ENCODE results near the gene MOB3B.

The MOB3B gene

DNA sequence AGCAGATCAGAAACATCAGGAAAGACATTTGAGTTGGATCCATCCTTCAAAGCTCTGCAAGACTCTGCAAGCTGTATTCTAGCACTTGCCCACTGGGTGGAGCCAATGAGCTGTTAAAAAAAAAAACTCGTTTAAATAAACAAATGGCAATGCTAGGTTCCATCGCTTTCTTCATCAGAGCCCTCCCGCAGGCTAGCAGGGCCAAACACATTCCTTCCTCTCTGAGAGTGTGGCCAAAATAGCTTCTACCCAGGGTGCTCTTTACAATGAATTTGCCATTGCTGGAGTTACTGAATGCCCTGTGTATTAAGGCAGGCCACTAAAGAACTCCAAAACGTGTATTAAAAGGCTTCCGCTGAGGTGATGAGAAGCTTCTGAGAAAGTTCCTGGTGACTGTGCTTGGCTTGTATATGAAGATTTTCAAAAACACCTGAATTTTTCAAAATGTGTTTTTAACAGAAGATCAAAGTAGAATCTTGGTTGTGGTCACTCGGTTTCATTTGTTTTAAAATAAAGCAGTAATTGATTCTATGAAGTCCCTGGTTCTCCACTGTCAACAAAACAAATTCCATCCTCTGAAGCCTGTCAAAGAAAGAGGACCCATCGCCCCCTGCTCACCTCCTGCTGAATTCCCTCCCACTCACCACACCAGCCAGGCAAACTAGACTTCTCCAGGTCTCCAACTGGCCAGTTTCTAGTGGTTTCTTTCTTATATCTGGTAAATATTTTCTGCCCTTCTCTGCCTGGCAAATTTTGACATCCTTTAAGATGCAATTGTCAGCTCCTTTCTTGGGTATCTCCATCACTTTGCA lies 196.2 kb downstream of the MOB3B start:
- peak; percentile 15 to 74 for DNase-seq

GRCh38 chr9:27331393-27331792 lies 198.2 kb downstream of the MOB3B start:
- DNase-seq = no peak

- DNase-seq = no peak
Observed at GRCh38 chr9:27329291-27329690, 200.3 kb downstream of the MOB3B start.

DNA sequence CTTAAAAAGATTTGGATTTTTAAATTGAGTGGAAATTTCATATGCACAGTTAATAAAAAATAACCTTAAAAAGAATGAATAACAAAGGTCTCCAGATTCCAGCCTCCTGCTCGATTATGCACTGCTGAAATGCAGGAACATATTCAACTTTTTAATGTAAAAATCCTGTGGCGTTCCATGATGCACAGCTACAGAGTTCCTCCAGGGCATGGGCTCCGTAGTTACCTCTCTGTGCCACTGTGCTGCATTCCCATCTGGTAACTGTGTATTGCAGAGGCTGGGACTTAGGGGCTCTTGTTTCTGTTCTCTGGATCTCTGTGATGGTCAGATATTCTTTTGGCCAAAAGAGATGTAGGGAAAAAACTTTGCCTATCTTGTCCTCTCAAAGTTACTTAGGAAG lies 201.1 kb downstream of the MOB3B start:
- no peak for DNase-seq

DNA sequence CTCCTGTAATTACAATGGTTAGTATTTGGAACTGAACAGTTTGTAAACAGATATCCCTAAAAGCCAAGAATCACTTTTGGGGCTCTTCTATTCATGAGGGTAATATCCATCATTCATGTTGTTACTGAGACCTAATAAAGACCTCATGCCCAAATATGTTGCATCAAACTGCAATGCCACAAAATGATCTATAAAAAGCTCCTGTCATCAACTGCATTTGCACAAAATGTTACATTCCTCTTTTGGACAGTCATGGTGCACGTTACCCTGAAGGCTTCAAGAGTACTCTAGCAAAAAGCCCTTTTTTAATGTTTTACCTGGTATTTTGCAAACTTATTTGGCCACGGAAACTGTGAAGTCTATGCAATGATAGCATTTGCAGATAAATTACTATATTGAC lies 218.4 kb downstream of the MOB3B start:
- no peak for DNase-seq

GRCh38 chr9:27310582-27310981 lies 219.0 kb downstream of the MOB3B start:
- DNase-seq = no peak

DNA sequence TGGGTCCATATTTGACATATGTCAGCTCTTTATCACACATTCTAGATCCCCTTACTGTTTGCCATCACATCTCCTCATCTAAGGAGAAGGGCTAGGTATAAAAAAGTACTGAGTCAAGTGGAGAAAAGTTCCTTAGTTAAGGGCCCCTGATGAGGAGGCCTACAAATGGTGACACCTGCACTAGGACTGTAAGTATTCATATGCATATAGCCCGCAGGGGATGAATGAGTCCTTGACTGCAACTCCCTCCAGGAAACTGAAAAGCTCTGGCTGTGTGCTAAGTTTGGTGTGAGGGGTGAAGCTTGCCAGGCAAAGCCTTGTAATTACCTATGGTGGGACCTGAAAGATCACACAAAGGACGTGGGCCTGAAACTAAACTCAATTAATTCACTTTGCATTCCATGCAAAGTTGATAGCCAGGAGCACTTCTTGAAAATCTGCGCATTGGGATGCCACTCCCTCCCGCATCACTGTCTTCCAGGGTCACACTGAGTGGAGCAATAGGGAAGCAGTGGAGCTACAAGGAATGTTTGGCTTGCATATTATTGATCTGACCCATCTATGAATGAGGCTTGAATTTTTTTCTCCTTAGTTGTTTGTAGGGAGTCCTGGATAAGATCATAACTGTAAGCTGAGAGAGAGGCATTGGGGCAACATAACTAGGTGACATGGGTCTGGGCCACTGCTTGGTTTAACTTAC lies 220.8 kb downstream of the MOB3B start:
- no peak for DNase-seq

GRCh38 chr9:27304521-27304920 lies 225.1 kb downstream of the MOB3B start:
- no peak for DNase-seq

GRCh38 chr9:27303219-27303618 lies 226.4 kb downstream of the MOB3B start:
- DNase-seq = no peak

DNA sequence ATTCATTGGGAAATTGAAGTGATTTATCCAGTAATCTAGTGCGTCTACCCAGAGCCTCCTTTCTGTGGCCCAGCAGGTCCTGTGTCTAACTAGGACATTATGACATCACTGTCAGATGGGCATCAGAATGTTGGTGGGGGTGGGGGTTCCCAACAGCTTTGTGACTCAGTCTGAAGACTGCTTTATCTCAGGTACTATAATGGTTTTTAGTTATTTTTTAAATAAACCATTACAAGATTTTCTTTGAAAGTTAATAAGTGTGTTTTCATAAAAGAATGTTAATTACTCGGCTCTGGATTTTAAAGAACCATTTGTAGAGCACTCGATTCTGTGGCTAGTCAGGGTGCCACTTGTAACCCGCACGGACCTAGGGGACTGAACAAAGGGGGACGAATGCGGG lies 232.6 kb downstream of the MOB3B start, which contains the start of gene EQTN:
Gene EQTN, minus strand, starts transcription at position 101 of the 400 bp plus-strand sequence. Its CDS starts 95 bp downstream, at position 6.
- no peak for DNase-seq

GRCh38 chr9:27293996-27294395 lies 235.6 kb downstream of the MOB3B start:
- no peak for DNase-seq

DNA sequence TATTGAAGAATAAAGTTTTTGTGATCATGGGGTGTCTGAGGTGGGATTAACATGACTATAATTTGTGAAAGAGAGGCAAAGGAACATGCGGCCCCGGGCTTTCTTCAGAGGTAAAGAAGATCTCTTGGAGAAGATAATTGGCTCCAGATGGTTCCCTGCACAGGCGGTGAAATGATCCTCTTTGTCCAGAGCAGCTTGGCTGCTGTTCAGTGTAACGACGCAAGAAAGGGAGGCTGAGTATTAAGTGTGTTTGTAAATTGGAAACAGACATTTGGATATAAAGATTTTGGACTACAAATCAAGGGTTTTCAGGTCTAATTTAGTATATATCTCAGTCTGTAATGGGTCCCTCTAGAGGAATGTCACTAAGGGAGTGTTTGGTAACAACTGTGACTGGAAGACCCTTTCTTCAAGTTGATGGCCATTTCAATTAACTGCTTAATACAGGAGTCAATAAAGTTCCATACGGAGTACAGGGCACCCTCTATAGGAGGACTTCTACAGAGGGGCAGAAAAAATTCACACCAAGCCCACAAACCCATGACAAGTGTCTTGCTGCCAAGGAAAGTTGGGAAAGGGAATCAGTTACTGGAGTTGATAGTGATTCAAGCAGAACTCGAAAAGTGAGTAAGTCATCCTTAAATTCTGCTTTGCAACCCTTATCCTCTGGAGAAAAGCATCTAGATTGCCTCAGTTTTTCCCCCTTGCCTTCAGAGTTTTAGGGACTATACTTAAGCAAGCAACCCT lies 236.8 kb downstream of the MOB3B start:
- no peak for DNase-seq

- no peak for DNase-seq
Observed at GRCh38 chr9:27291292-27291691, 238.3 kb downstream of the MOB3B start.

GRCh38 chr9:27282269-27282668 lies 247.3 kb downstream of the MOB3B start:
- no peak for DNase-seq

- DNase-seq = no peak
Observed at GRCh38 chr9:27280860-27281259, 248.8 kb downstream of the MOB3B start.

GRCh38 chr9:27280249-27280648 lies 249.4 kb downstream of the MOB3B start:
- no peak for DNase-seq

GRCh38 chr9:27279611-27280010 lies 250.0 kb downstream of the MOB3B start:
- DNase-seq = no peak

DNA sequence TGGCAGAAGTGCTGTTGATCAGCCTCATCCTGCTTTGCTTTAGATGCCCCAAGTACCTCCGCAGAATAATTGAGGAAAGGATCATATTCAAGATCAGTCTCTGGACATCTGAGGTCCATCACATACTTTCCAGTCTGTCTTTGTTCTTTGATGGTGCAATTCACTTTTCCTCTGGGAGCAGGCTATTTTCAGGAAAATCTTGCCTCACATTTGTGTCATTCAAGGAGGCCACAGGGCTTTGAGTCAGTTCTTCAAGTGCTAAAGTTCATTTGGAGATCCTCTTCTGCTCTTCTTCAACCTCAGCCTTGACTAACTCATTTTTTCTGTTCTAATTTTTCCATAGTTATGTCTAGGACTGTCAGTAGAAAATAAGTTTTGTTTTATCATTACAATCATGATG lies 251.2 kb downstream of the MOB3B start:
- DNase-seq = no peak

DNA sequence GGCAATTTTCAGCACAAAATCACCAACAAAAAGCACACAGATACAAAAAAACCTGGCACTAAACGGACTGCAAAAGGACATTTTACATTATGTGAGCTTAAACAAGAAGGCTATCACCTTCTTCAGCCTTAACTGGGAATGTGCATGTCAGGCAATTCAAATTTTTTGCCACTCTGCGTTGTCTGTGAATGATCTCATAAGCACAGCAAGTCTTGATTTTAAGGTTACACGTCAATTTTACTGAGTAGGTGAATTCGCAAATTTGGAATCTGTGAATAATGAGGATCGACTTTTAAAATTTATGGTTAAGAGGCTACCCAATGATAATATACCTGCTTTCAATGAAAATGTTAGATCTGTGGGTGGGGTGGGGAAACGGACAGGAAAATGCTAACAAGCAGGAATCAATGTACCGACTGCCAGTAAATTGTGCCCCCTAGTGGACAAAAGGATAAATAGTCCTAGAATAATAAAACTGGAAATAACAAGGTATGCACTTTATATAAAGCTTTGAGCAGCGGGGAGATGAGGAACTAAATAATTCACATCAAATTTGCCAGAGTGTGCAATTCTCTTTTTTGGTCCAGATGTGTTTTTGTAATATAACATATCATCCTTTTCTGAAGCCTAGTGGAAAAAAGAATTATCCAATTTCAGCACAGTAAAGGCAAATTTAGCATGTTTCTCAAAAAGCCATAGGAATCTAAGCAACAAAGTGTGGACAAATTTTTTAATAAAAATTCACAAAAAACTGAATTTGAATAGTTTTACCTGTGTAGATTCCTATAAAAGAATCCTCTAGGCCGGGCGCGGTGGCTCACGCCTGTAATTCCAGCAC lies 253.2 kb downstream of the MOB3B start:
- DNase-seq = no peak
